GM18526 (cell line): ENCODE results near the gene CRY2.

Experiments used
- POLR2A ChIP-seq: IDR thresholded peaks from 3 replicates; pipeline ENCODE4 v1.6.1; 2011; ENCODE audit not compliant: insufficient read length; ENCODE audit errors: extremely low read depth

CRY2 gene

GRCh38 chr11:45809456-45810395 is 37.5 kb upstream of the CRY2 start:
- no peak for TF ChIP-seq POLR2A

GRCh38 chr11:45810431-45811108 is 36.7 kb upstream of the CRY2 start:
- TF ChIP-seq POLR2A: no peak

GRCh38 chr11:45811109-45811435 is 36.2 kb upstream of the CRY2 start:
- TF ChIP-seq POLR2A: no peak

- no peak for TF ChIP-seq POLR2A
Measured at GRCh38 chr11:45811571-45812290, 35.5 kb upstream of the CRY2 start.

- TF ChIP-seq POLR2A: no peak
Measured at GRCh38 chr11:45812581-45813548, 34.4 kb upstream of the CRY2 start.

- no peak for TF ChIP-seq POLR2A
Measured at GRCh38 chr11:45815747-45816146, 31.5 kb upstream of the CRY2 start.

GRCh38 chr11:45816614-45817013 is 30.7 kb upstream of the CRY2 start:
- TF ChIP-seq POLR2A: no peak

GRCh38 chr11:45817191-45817590 is 30.1 kb upstream of the CRY2 start:
- no peak for TF ChIP-seq POLR2A

- TF ChIP-seq POLR2A: no peak
Measured at GRCh38 chr11:45818961-45819605, 28.2 kb upstream of the CRY2 start.

GRCh38 chr11:45820211-45820857 is 26.9 kb upstream of the CRY2 start:
- TF ChIP-seq POLR2A: no peak

- TF ChIP-seq POLR2A: no peak
Measured at GRCh38 chr11:45827123-45827522, 20.2 kb upstream of the CRY2 start.

GRCh38 chr11:45828996-45829395 is 18.3 kb upstream of the CRY2 start:
- no peak for TF ChIP-seq POLR2A

- TF ChIP-seq POLR2A: no peak
Measured at GRCh38 chr11:45830596-45830995, 16.7 kb upstream of the CRY2 start.

- no peak for TF ChIP-seq POLR2A
Measured at GRCh38 chr11:45832811-45833441, 14.3 kb upstream of the CRY2 start.

- no peak for TF ChIP-seq POLR2A
Measured at GRCh38 chr11:45833761-45834160, 13.5 kb upstream of the CRY2 start.
